GM04503 (cell line): ENCODE measurements around the gene KCNAB1.
A peak's percentile ranks its signal among the peaks of the same experiment; 100 is the strongest.
"Not testable (repeated sequence)": the region's sequence is repeated elsewhere in the genome, so short reads cannot be mapped to it uniquely, and the experiment has no call there.

Experiments used
- DNase-seq: peaks from one replicate; pipeline ENCODE4 v3.0.0-alpha.2; 2012; ENCODE audit warnings: low read depth

Gene KCNAB1

DNA sequence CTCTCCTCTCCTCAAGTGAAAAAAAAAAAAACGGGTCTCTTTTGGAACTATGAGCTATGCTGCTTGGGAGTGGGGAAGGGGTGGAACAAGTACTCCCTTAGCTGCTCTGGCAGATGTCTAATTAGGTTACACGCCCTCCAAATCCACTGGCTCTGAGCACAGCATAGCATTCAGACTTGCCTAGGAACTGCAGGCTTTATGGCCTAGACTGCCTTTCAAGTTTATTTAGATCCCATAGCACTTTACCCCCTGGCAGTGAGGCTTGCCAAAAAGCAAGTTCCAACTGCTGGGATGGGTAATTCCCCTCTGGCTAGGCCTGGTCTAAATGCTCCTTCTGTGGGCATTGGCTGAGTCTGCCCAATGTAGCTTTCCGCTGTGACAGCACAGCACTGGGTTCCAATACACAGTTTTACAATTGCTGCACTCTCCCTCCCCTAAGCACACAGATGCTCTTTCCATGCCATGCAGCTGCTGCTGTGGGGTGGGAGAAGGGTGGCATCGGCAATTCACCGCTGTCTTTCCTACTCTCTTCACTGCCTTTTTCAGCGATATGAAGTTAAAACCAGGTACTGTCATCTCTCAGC lies 152.8 kb downstream of the KCNAB1 start:
- no peak for DNase-seq

DNA sequence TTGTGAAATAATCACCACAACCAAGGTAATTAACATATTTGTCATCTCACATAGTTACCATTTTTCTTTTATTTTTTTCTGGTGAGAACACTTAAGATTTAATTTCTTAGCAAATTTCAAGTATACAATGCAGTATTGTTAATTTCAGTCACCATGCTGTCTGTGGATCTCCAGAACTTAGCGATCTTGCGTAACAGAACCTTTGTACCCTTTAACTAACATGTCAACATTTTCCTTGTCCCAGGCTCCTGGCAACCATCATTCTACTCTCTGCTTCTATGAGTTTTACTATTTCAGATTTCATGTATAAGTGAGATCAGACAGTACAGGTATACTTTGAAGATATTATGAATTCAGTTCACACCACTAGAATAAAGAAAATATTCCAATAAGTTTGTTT lies 154.4 kb downstream of the KCNAB1 start:
- no peak for DNase-seq

GRCh38 chr3:156284637-156285036 lies 164.3 kb downstream of the KCNAB1 start:
- DNase-seq = not testable (repeated sequence)

GRCh38 chr3:156285626-156286025 lies 165.2 kb downstream of the KCNAB1 start:
- DNase-seq = no peak

DNA sequence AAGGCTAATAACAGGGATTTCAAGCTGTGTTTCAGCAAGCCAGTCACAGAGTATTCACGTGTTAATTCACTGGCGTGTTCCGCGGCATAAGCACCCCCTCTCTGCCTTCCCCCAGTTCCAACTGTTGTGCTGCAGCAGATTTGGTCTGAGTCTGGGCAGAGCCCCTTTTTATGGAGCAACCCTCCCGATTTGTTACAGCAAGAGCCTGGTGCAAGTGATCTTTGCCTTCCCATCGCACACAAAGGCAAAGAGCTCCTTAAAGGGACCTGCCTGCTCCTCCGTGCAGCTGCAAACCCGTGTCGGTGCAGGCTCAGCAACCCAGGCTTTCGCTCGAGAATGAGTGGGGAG lies 170.5 kb downstream of the KCNAB1 start:
- DNase-seq = no peak

DNA sequence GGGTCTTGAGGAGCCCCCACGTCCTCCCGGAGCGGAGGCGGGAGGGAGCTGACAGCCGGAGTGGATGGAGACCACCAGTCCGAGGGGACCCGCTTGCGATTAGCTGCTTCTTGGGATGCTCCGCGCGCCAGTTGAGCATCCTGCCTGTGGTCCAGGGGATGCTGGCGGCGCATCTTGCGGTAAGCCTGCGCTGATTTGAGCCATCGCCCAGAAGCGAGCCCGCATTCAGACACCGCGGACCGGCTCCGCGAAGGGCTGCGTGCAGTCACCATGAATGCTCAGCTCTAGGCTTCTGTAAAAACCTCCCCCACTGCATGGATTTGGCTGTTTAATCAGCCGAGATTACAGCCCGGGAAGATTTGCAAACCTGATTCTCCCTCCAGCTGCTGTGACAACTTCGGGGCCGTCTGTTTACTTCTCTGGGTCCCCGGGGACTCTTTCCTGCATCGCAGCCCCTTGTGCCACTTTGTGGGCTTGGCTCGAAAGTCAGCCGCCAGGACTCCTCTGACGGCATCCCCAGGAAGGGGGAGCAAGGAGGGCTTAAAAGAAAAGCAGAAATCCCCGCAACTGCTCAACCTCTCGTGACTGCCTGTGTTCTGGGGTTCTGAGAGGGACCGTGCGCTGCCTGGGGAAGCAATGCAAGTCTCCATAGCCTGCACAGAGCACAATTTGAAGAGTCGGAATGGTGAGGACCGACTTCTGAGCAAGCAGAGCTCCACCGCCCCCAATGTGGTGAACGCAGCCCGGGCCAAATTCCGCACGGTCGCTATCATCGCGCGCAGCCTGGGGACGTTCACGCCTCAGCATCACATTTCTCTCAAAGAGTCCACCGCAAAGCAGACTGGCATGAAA lies 171.1 kb downstream of the KCNAB1 start:
- no peak for DNase-seq

DNA sequence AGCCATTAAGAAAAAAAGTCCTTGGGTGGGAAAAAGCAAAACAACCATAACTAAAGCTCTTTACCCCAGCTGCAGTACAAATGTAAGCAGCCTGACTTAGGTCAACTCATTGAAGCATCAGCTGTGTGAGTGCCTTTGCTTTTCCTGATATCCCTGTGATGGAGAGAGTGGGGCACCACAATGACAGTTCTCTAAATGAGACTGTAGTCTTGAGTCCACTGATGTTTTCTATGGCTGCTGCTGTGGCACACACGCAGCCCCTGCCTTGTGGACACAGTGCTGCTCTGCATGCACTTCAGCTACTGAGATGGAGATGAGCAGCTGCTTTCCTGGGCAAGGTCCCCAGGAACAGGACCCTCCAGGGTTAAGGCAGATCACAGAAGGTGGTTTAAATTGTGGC lies 173.2 kb downstream of the KCNAB1 start:
- DNase-seq = no peak

- no peak for DNase-seq
These were observed 177.2 kb downstream of the KCNAB1 start for GRCh38 chr3:156297582-156297981.

DNA sequence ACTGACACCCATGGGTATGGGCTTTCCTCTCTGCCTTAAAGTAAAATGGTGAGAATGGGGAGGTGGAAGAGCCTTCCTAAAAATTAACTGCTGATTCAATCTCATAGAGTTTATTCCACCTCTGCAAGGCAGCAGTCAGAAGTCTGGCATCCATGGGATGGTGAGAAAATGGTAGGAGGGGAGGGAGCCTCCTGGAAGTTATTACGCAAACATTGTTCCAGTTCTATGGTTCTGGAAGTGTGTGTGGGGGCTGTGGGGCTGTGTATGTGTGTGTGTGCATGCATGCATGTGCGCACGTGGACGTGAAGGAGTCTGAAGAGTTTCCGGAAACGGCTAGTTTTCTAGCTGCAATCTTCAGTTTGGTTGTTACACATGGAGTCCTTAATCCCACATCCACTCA lies 177.6 kb downstream of the KCNAB1 start:
- no peak for DNase-seq

DNA sequence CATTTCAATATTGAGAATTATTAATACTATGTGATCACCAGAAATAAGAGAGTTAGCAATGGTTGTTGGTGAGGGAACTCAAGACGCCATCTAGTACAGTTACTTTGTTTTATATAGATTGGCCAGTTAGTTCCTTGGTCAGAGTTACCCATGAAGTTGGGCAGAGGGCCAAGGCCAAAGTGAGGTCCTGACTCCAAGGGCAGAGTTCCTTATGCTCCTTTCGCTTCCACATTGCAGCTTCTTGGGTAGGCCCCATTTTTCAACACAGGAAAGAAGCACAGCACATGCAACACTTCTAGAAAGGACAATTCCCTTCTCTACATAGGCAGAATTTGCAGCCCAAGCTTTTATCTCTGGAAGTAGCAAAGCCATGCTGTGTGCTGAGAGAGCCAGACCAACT lies 178.6 kb downstream of the KCNAB1 start:
- no peak for DNase-seq

- no peak for DNase-seq
These were observed 179.2 kb downstream of the KCNAB1 start for GRCh38 chr3:156299569-156299968.

GRCh38 chr3:156300371-156300770 lies 180.0 kb downstream of the KCNAB1 start:
- DNase-seq = no peak

DNA sequence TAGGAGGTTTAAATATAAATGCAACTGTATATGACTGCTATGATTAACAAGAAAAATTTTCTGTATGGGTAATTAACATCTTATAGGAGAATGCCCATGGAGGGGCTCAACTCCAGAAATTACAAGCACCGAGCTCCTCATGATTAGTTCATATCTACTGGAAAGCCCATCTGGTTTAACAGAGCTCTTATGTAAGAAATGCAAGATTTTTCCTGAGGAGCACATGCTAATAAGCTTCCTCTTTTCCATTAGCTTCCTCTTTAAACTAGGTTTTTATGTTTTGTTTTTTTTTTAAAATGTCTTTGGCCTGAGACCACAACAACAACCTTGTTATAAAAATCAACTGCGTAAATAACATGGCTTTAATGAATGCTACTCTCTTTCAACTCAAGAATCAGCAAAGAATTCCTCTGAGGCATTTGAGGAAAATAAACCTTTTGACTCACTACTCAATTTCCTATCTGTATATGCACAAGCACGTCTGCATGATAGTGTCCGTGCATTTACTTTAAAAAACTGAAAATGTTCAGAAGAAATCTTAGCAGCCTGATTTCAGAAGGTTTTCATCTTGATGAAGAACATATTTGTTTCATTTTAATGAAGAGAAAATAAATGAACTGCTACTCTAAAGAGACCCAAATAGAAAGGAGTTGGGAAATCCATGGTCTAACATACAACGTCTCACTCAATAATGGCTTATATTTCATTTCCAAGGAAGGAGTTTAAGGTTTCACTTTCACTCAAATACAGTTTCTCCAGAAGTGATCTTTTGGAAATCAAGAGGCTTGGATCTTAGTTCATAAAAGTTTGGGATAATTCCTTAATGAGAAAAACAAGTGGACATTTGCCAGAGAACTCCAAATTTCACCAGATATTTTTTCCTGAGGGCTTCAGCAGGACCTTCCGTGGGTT lies 180.8 kb downstream of the KCNAB1 start:
- no peak for DNase-seq

DNA sequence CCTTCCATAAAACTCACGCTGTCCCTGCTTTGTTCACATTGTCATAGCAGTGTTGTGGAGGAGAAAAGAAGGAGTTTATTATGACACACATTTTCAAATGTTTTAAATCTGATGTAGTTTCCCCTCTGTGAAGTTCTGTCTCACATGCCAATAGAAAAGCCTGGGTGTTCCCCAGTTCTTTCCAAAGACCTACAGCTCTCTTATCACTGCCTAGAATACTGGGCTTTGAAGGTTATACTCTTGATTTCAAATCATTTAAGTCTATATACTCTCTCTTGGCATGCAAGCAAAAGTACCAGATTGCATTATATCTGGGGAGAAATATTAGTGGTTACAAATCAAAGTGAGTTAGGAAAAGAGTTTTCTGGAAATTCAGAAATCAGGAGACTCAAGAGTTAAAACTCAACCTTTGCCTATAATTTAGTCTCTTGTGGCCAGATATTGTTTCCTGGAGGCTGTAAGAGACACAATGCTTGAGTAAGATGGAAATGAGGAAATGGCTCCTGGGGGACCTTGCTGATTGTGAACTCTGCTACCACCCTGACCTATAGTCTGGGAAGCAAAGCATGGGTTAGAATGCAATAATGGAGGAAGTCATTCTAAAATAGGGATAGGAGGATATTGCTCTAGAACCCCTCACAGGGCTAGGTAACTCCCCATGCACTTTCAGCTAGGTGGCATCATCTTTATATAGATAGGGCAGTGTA lies 182.8 kb downstream of the KCNAB1 start:
- DNase-seq = no peak

DNA sequence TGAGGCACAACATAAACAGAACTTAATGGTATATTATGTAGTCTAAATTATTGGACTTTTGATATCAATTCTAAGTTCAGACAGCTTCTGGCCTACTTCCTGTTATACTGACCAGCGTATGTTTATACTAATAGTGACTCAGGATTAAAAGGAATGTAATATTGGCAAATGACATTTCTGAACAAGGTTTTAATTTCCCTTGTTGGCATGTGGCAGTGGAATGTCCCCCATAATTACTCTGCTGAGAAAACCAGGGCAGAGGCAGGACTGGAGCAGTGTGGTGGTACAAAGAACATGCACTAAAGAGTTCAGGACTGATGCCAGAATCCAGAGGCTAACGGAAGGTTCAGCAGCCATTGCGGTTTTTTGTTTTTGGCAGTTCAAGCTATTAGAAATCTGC lies 184.0 kb downstream of the KCNAB1 start:
- peak; percentile 44 for DNase-seq

DNA sequence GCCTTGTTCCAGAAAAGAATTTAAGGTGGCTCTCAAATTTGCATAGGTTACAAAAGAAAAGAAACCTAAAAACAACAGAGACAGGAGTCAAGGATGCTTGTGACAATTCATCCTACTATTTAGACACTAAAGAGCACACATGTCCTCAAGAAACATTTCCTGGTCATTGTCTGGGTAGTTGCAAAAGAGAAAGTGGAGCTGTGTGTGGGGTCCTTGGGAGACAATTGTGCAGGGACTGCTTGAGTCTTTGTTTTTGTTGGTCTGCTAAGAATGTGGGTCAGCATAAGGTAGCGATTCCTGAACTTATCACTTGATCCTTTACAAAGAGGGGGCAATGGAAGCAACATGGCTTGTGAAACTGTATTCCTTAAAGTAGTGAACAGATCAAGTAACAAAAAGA lies 185.3 kb downstream of the KCNAB1 start:
- DNase-seq = no peak

DNA sequence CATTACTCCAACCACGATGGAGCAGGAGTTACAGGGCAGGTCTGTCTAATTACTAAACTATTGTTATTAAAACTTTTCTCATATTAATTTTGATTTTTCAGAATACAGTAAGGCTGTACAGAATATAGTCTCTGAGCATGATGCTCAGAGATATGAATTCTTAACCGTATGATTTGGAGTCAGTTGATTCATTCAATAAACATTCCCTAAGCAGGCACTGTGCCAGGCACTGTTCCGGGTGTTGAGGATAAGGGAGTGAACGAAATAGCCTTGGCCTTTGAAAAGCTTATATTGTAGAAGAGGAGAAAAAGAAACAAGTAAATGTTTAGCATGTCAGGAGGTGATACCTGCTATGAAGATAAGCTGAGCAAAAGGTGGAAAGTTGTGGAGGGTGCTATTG lies 187.3 kb downstream of the KCNAB1 start:
- no peak for DNase-seq

DNA sequence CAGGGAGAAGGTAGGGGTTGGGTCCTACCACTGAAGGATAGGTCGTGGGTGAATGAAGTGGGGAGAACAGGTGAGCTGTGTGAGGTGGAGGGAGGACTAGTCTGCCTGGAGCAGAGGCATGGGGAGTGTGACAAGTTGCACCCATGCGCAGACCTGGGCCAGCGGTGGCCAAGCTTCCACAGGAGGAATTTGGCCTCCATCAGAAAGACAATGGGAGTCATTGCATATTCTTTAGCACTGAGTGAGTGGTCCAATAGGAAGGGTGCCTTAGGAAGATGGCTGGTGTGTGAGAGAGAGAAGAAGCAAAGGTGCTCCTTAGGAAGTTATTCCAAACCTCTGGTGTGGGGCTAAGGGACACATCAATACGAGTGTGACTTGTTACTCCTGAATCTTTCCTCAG lies 191.1 kb downstream of the KCNAB1 start:
- no peak for DNase-seq

DNA sequence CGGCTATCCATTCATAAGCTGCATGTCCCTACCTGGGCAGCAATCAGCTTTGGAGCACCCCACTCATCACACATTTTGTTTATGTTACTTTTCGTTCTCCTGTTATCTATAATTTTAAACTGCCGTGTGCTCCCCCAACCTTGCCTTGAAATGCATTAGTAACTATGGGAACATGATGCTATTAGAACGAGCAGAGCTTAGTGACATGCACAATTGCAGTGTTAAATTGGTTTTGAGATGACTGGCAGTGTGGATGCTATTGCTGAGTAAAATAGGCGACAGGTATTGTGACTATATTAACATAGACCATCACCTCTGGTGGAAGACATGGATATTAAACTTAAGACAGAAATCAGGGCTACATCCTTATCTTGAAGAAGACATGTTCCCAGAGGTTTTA lies 191.6 kb downstream of the KCNAB1 start:
- no peak for DNase-seq

DNA sequence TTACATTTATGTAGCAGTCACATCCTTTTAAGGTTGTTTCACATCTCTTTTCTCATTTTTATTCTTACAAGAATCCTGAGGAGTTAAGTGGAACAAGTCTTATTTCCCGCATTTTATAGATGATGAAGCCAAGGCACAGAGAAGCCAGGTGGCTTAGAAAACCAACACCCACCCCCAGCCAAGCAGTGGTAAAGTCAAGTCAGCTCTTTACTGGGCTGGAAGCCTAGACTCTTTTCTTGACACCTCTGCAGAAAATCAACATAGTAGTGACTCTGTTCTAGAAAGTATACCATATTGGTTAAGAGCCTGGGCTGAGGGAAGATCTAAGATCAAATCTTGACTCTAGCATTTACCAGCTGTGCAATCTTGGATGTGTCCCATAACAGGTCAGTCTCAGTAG lies 195.7 kb downstream of the KCNAB1 start:
- DNase-seq = no peak

DNA sequence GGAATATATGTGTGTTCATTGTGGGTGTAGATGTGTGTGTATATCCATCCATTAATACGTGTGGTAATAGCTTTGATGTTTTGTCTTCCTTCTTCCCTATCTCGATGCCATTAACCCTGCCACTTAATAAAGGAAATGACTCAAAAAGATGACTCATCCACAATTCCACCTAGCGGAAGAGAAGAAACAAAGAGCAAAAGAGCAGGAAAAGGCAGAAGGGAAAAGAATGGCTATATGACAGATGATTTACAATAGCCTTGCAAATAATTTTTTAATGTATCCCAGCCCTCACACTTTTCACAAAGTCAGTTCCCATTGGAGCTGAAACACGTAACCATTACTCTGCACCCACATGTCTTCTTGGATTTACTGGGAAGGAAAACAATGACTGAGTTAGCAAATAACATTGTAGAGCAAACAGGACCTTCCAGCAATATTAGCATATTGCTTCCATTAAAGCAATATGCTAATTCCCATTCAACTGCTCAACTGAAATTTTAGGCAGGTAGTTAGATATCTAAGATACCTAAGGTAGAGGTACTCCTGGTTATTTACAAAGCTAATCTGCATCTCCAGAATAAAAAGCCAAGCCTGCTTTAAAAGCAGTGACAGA lies 197.2 kb downstream of the KCNAB1 start:
- no peak for DNase-seq

GRCh38 chr3:156321945-156322344 lies 201.6 kb downstream of the KCNAB1 start:
- no peak for DNase-seq
